Glomerular endothelial cell (primary cell): ENCODE data around the gene TLK2. TPM values are rescaled to one million over a fixed set of nuclear protein-coding genes. Genes with fewer than 3 reads are reported as not detected.
"Not testable (repeated sequence)": the region's sequence is repeated elsewhere in the genome, so short reads cannot be mapped to it uniquely, and the experiment has no call there.

Experiments used
- DNase-seq: peaks from one replicate; pipeline ENCODE4 v3.0.0-alpha.2; 2011; ENCODE audit warnings: low read depth, low spot score; ENCODE audit errors: extremely low read depth
- total RNA-seq: library from RNA; depleted of rRNA; stranded (reverse); fragments of >200 nt; gene quantifications from 2 replicates; pipeline ENCODE4 v1.2.3, GENCODE V29; 2015

TLK2 gene
- total RNA-seq, 1 donor from 2014 or later, result 27.9 TPM

DNA sequence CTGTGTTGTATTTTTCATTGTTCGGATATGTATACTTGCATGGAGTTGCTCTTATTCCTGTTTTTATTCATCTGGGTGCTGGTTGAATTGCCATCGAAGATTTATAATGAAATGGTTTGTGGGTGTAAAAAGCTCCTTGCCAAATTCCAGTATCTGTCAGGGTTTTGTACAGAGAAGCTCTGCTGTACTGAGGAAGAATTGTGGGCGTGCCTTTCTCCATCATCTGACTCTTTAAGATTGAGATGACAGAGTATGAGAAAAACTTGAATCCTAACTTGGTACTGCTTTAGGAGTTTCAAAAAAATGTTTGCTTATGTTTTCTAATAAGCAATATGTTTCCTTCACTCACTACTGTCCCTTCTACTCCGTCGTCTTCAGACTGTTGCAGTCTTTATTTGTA lies 78.9 kb downstream of the TLK2 start:
- DNase-seq, result not testable (repeated sequence)

DNA sequence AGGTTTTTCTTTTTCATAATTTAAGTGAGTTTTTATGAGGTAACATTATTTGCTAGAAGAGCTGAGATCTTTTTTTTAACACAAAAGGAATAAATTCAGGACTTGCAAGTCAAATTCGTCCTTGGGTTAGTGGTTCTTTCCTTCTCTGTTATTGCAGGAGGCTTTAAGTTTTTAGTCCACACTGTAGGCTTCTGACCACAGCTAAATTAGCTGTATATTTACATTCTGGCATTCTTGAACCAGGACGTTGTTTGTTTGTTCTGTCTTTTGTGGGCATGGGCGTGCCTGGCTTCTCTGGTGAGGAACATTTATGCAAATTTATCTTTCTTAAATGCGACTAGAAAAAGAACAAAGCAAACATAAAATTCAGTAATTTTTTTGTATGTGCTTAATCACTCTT lies 80.3 kb downstream of the TLK2 start:
- not testable (repeated sequence) for DNase-seq

DNA sequence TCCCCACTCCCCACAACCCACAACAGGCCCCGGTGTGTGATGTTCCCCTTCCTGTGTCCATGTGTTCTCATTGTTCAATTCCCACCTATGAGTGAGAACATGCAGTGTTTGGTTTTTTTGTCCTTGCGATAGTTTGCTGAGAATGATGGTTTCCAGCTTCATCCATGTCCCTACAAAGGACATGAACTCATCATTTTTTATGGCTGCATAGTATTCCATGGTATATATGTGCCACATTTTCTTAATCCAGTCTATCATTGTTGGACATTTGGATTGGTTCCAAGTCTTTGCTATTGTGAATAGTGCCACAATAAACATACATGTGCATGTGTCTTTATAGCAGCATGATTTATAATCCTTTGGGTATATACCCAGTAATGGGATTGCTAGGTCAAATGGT lies 82.3 kb downstream of the TLK2 start:
- not testable (repeated sequence) for DNase-seq

DNA sequence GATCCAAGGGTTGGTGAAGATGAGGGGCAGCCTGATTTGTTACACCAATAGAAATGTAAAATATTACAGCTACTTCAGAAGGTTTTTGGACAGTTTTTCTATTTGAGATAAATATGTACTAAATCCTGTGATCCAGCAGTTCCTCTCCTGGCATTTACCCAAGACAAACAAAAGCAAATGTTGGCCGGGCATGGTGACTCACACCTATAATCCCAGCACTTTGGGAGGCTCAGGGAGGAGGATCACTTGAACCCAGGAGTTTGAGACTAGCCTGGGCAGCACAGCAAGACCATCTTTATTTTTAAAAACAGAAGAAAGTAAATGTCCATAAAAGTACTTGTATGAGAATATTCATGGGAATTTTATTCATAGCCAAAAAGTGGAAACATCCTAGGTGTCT lies 84.0 kb downstream of the TLK2 start:
- DNase-seq, result no peak

DNA sequence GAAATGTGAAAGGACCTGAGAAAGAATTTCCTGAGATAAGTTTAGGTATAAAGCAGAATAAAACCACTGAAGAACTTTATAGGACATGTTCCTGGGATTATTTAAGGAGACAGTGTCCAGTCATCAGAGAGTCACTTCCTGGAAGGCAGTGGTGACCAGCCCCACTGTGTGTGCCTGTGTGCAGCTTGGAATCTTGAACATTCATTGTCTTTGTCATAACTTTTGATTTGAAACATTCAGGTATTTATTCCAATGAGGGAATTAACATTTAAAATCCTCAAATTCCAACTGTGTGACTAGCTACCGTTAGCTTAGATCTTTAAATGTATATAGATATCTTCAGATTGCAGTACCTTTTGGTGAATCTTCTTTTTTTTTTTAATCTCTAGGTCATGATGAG lies 87.2 kb downstream of the TLK2 start:
- DNase-seq, result no peak

DNA sequence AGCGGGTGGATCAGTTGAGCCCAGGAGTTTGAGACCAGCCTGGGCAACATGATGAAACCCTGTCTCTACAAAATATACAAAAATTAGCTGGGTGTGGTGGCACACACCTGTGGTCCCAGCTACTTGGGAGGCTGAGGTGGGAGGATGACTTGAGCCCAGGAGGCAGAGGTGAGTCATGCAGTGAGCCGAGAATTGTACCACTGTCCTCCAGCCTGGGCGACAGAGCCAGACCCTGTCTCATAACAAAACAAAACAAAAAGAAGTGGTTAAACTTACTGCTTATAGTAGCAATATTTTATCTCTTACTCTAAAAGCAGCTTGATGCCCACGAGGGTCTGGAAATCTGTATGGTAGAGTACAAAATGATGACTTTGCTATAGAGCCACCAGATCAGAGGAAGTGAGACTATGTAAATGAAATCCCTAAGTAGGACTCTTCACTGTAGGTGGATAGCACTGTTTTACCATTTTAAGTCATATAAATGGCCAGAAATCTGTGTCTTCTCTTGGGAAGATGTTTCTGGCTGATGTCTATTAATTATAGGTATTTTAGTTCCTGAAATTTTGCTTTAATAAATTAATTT lies 88.5 kb downstream of the TLK2 start:
- no peak for DNase-seq

DNA sequence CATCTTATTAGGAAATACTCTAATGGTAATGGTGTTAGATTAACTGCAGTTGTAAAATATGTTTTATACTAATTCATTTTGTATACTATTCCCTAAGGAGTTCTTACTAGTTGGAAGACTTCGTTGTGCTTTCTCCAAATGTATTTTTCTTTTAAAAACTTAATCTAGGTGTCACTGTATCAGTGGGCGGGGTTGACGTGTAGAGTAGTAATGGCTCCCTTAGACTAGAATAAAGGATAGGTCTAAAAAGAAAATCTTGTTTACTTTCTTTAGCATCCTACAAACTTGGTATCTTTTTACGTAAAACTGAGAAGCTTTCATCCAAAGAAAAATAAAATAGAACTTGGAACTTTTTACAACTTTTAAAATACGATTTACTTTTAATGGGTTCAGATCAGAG lies 93.9 kb downstream of the TLK2 start:
- DNase-seq, result no peak

DNA sequence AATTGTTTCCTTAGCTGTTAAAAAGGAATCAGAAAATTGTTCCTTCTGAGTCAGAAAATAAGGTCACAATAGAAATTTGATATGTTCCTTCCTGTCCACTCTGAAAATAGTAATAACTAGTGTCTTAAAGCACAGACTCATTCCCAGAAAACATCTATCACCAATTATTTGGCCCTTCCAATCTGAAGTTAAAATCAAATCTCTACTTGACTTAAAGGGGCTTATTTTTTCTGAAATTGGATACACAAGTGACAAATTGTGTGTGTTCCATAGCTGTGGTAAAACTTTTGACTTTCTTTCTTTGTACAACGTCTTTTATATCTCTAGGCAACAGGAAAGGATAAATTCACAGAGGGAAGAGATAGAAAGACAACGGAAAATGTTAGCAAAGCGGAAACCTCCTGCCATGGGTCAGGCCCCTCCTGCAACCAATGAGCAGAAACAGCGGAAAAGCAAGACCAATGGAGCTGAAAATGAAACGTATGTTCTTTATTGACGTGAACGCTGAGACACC lies 94.3 kb downstream of the TLK2 start:
- no peak for DNase-seq

DNA sequence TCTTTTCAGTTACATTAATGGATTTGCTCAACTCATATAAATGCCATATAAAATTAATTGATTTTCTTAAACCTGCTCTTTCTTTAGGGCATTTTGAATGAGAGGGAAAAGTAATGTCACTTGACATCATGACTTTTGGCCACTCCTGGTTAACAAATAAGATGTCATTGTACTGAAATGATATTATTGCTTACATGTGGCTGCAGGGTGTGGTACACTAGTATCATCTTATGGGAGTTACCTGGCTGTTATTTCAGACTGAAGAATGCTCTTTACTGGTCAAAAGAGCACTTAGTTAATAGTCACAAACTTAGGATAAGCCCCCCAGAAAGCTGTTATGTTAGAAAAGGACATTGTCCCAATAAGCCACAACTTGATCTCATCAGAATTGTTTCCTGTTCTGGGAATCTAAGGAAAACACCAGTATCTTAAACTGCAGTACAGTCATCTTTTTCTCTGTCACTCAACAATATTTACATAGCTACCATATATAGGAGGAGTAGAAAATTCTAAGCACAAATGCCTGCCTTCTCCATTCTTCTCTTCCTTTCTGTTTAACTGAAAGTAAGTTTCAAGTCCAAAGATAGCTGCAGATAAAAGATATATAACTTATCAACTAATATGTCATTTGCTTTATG lies 95.0 kb downstream of the TLK2 start:
- DNase-seq, result no peak

DNA sequence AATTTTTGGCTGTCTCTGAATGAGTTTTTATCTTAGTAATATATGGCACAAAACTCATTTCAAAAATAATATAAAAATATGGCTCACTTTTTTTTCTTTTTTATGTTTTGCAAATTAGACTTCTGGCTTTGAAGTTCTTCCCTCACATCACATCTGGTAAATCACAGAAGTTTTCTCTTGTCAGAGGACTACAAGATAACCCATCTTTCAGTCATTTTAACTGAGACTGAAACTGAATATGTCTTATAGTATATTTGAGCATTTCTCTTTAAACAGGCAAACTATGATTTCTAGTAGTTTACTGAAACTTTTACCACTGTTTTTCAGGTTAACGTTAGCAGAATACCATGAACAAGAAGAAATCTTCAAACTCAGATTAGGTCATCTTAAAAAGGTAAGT lies 97.8 kb downstream of the TLK2 start:
- no peak for DNase-seq

DNA sequence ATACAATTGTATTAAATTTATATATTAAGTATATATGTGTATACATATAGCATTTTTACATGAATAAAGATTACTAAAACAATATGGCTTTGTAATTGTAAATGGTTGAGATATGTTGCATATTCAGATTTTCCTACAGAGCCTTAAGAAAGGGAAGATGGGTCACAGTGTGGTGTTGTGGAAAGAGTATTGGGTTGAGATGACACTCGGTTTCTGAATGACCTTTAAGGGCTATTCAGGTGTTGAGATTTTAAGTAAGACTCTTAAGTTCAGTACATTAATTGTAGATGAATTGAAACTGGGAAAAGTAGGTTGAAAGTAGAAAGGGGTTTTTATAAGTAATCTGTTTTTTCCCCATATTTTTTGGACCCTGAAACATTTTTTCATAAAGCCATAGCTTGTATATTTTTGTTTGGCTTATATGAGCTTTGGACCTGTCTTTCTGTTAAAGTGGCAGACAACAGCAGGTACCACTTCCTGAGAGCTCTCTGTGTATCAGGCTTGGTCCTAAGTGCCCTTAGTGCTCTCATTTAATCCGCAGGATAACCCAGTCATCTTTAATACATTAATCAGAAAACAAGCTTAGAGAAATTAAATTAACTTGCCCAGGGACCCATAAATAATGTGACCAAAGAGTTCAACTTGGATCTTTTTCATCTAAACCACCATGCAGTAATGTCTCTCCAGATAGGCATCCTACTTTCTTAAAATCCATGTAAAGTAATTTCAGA lies 100.3 kb downstream of the TLK2 start:
- no peak for DNase-seq

DNA sequence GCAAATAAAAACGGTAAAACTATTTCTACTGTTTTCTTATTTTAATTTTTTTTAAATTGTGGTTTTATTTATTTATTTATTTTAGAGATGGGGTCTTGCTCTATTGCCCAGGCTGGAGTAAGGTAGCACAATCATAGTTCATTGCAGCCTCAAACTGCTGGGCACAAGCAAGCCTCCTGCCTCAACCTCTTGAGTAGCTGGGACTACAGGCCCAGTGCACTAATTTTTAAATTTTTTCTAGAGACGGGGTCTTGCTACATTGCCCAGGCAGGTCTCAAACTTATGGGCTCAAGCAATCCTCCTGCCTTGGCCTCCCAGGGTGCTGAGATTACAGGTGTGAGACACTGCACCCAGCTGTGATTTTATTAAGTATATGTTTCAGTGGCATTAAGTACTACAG lies 102.3 kb downstream of the TLK2 start:
- no peak for DNase-seq

DNA sequence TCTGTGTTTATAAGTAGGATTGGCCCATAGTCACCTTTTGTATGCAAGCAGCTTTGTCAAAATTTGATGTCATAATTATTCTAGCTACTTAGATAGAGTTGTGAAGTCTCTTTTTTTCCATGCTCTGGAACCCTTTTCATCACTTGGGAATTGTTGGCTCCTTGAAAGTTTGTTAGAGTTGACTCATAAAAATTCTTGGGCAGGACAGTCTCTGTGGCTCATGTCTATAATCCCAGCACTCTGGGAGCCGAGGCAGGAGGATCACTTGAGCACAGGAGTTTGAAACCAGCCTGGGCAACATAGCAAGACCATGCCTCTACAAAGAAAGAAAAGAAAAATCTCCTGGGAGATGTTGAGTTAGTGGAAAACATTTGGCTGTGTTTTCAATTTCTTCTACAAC lies 103.1 kb downstream of the TLK2 start:
- no peak for DNase-seq

DNA sequence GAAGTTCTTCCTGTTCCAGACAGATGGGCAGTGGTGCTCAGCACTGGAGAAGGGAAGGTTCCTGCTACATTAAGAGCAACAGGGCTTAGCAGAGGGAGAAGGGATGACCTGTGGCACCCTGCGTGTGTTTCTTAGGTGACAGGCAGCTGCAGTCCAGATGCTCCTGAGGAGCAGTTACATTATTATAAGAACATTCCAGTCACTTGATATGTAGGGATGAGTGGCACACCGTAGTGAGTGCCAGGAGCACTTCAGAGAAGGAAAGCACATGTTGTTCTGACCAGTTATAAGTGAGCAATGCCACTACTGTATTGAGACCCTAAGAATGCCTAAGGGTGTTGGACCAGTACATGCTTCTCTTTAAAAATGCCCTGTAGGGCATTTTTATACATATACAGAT lies 108.9 kb downstream of the TLK2 start:
- DNase-seq, result no peak

DNA sequence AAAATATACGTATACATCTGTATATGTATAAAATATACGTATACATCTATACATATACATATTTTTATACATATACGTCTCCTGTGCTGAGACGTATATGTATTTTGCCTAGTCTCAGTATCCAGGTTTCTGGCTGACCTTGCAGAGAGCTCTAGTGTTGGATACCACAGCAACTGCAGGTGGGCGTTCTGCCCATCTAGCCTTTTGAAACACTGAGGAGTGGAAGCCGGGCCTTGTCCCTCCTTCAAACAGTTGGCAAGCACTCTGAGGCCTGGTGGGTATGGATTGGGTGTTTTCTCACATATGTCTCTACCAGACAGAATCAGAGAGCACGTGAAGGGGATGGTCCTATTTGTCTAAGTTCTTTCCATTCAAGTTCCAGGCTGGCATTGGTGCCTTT lies 109.5 kb downstream of the TLK2 start:
- DNase-seq, result no peak

DNA sequence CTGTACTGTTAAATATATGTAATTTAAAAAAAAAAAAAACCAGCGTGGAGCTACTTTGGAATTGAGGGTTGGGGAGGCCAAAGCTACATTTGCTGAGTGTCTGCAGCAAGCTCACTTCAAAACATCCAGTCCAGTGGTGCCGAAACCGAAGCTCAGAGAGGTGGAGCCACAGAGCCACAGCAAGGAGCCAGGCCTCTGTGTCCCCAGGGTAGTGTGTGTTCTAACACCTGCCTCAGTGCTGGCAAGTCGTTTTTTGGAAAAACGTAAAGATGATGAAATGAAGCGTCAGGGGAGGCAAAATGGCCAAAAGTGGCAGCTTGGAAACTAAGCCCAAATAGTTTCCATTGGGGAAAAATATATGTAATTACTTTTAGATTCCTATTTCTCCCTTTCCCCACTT lies 112.7 kb downstream of the TLK2 start:
- DNase-seq, result no peak

DNA sequence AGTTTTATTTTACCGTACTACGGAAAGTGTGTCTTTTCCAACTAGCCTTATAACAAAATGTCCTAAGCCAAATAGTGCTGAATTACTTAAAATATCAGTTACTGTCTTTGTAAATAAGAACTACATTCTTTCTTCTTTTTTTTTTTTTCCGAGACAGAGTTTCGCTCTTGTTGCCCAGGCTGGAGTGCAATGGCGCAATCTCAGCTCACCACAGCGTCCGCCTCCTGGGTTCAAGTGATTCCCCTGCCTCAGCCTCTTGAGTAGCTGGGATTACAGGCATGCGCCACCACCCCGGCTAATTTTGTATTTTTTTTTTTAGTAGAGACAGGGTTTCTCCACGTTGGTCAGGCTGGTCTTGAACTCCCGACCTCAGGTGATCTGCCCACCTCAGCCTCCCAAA lies 113.2 kb downstream of the TLK2 start:
- DNase-seq, result not testable (repeated sequence)

DNA sequence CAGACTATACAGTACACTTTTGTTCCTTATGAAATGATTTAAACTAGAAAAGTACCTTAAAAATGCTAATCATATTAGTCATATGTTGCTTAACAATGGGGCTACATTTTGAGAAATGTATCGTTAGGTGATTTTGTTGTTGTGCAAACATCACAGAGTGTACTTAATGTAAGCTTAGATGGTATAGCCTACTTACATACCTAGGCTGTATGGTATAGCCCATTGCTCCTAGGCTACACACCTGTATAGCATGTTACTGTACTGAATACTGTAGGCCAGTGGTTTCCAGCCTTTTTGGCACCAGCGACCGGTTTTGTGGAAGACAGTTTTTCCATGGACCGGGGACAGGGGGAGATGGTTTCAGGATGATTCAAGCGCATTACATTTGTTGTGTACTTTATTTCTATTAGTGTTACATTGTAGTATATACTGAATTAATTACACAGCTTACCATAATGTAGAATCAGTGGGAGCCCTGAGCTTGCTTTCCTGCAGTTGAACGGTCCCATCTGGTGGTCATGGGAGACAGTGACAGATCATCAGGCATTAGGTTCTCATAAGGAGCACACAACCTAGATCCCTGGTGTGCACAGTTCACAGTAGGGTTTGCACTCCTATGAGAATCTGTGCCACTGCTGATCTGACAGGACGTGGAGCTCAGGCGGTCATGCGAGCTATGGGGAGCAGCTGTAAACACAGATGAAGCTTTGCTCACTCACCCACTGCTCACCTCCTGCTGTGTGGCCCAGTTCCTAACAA lies 113.9 kb downstream of the TLK2 start:
- DNase-seq, result no peak

DNA sequence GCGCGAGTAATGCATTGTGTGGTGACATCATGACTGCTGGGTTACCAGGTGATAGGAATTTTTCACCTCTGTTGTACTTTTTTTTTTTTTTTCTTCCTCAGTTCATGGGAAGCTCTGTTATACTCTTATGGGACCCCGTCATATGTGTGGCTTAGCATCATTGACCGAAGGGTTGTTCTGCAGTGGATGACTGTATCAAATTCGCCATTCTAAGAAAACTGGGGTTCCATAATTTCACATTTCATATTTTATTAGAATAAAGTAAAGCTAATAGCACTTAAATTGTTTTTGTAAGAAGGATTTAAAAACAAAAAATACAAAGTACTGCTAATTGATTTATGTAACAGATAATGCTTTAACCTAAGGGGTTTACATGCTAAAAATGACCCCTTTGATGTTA lies 116.9 kb downstream of the TLK2 start:
- DNase-seq, result no peak

DNA sequence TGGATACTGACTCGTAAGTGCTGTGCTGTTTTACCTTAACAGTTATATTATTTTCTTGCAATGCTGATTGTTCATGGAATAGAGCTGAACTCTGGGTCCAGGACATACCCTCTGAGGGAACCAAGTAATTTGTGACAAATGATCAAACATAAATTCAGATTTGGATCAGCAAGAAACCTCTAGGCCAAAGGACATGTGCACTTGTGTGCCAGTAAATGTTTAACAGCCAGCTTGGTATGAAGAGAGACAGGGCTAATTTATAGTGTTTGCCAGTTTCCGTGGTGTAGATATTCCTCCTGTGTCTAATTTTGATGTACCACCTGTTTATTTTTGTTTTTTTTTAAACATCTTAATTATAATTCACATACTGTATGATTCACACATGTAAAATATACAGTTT lies 118.0 kb downstream of the TLK2 start:
- no peak for DNase-seq

DNA sequence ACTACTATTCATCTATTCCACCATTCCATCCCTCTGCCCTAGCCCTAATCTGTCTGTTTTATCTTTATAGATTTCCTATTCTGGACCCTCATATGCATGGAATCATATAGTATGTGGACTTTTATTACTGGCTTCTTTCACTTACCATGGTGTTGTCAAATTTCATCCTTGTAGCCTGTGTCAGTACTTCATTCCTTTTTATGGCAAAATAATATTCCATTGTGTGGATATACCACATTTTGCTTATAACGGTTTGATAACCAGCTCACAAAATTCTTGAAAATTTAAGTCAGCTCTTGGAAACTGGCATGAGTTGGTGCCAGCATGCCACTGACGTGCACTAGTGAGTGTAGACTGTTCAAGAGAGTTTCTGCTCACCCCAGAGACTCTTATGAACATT lies 118.5 kb downstream of the TLK2 start:
- no peak for DNase-seq
